H1 (cell line): ENCODE data around the gene ISX. TPM values are rescaled to one million over a fixed set of nuclear protein-coding genes. Genes with fewer than 3 reads are reported as not detected.
A peak's percentile ranks its signal among the peaks of the same experiment; 100 is the strongest.

Experiments
- CTCF ChIA-PET: fragments of 300-600 bp; sonication (Branson Sonifier 250); formaldehyde crosslinking; loops from one replicate; lab custom pipeline; 2021; ENCODE audit not compliant: partially characterized antibody; lab: Charles Lee
- POLR2A ChIA-PET: fragments of 300-600 bp; sonication (Branson Sonifier 250); formaldehyde crosslinking; loops from one replicate; lab custom pipeline; 2021; ENCODE audit warnings: inconsistent platforms; ENCODE audit not compliant: partially characterized antibody; lab: Charles Lee
- DNase-seq, 2 experiments: peaks; one replicate each; pipeline versions ENCODE4 v3.0.0 to v3.0.0-alpha.2; 2010 to 2022; ENCODE audit warnings: low spot score in 2 of 2, low read depth in 1 of 2, mixed read lengths in 1 of 2
- FAIRE-seq: peaks from 2 replicates; lab custom pipeline; 2011; peaks lifted over from hg19 to GRCh38; lab: Jason Lieb, UNC
- H2AFZ ChIP-seq: 2 replicates; pipeline ENCODE4 v1.8.1; 2012; ENCODE audit warnings: low read length, inconsistent platforms
- H2AK5ac ChIP-seq: 2 replicates; pipeline ENCODE4 v1.6.1; 2013; ENCODE audit warnings: low read depth, low read length
- H2BK120ac ChIP-seq: replicated peaks from 2 replicates; pipeline ENCODE3; 2013; ENCODE audit warnings: low read depth, low read length, inconsistent platforms
- H2BK12ac ChIP-seq: 2 replicates; pipeline ENCODE4 v1.6.1; 2013; ENCODE audit warnings: low read depth, low read length
- H2BK15ac ChIP-seq: 2 replicates; pipeline ENCODE4 v1.6.1; 2013; ENCODE audit warnings: low read length
- H2BK20ac ChIP-seq: 2 replicates; pipeline ENCODE4 v1.6.1; 2013; ENCODE audit warnings: low read length
- H2BK5ac ChIP-seq: 2 replicates; pipeline ENCODE4 v1.6.1; 2013; ENCODE audit warnings: low read depth, low read length
- H3K14ac ChIP-seq: 2 replicates; pipeline ENCODE4 v1.6.1; 2013; ENCODE audit warnings: inconsistent platforms; ENCODE audit not compliant: insufficient read length
- H3K18ac ChIP-seq: 2 replicates; pipeline ENCODE4 v1.6.1; 2013; ENCODE audit warnings: low read length; ENCODE audit errors: extremely low read depth
- H3K23ac ChIP-seq: 2 replicates; pipeline ENCODE4 v1.6.1; 2013; ENCODE audit warnings: inconsistent platforms; ENCODE audit not compliant: insufficient read length
- H3K23me2 ChIP-seq: 2 replicates; pipeline ENCODE4 v1.6.1; 2013; ENCODE audit warnings: low read depth, low read length
- H3K27ac ChIP-seq: 2 replicates; pipeline ENCODE4 v1.6.1; 2011; ENCODE audit warnings: low read depth, low read length, inconsistent platforms
- H3K27me3 ChIP-seq, 4 experiments: replicated peaks in 1 of 4; 1 replicate in 1 of 4; 2 replicates in 3 of 4; pipeline versions ENCODE4 v1.6.1 to v1.8.1; 2011 to 2013; ENCODE audit warnings: low read length in 3 of 4, mild to moderate bottlenecking in 3 of 4, inconsistent platforms in 2 of 4, mixed read lengths in 2 of 4, moderate library complexity in 1 of 4; ENCODE audit not compliant: control insufficient read depth in 3 of 4, insufficient read depth in 3 of 4; ENCODE audit errors: extremely low read depth in 1 of 4
- H3K36me3 ChIP-seq, 4 experiments: 2 replicates each; pipeline versions ENCODE4 v1.6.1 to v1.8.1; 2011 to 2013; ENCODE audit warnings: mild to moderate bottlenecking in 4 of 4, low read length in 3 of 4, moderate library complexity in 2 of 4, control low read depth in 1 of 4, inconsistent platforms in 1 of 4; ENCODE audit not compliant: insufficient read depth in 4 of 4, control insufficient read depth in 2 of 4
- H3K4ac ChIP-seq: replicated peaks from 2 replicates; pipeline ENCODE3; 2013; ENCODE audit warnings: low read length, low read depth, mixed read lengths, inconsistent platforms; ENCODE audit not compliant: insufficient read length
- H3K4me1 ChIP-seq, 4 experiments: replicated peaks in 1 of 4; 1 replicate in 1 of 4; 2 replicates in 3 of 4; pipeline versions ENCODE4 v1.6.1 to v1.8.1; 2011 to 2013; ENCODE audit warnings: low read length in 3 of 4, inconsistent platforms in 2 of 4, mixed read lengths in 1 of 4; ENCODE audit not compliant: insufficient read depth in 4 of 4, control insufficient read depth in 3 of 4
- H3K4me2 ChIP-seq, 2 experiments: 2 replicates each; pipeline versions ENCODE4 v1.6.1 to v1.8.1; 2011 to 2013; ENCODE audit warnings: low read depth in 2 of 2, low read length in 2 of 2, control low read depth in 1 of 2, inconsistent platforms in 1 of 2, mild to moderate bottlenecking in 1 of 2; ENCODE audit not compliant: insufficient read depth in 1 of 2
- H3K4me3 ChIP-seq, 4 experiments: fragments of 200-600, 300-600 bp in 1 of 4; sonication (generic), shearing (Covaris generic), sonication (Bioruptor Twin) in 1 of 4; 2 replicates each; pipeline versions ENCODE4 v1.5.1 to v1.8.1; 2011 to 2016; ENCODE audit warnings: low read length in 4 of 4, low read depth in 3 of 4, control low read depth in 2 of 4, inconsistent platforms in 2 of 4, mild to moderate bottlenecking in 2 of 4, mixed read lengths in 1 of 4, moderate library complexity in 1 of 4; ENCODE audit not compliant: insufficient read depth in 2 of 4; ENCODE audit errors: extremely low read depth in 1 of 4
- H3K56ac ChIP-seq: replicated peaks from 2 replicates; pipeline ENCODE3; 2013; ENCODE audit warnings: low read depth, mild to moderate bottlenecking, mixed read lengths, low read length, inconsistent platforms; ENCODE audit not compliant: insufficient read length
- H3K79me1 ChIP-seq: 2 replicates; pipeline ENCODE4 v1.6.1; 2013; ENCODE audit warnings: low read depth, low read length, control low read depth
- H3K79me2 ChIP-seq, 2 experiments: 2 replicates each; pipeline versions ENCODE4 v1.6.1 to v1.8.1; 2012 to 2013; ENCODE audit warnings: low read length in 2 of 2, mild to moderate bottlenecking in 2 of 2, inconsistent platforms in 1 of 2; ENCODE audit not compliant: insufficient read depth in 2 of 2, control insufficient read depth in 1 of 2
- H3K9ac ChIP-seq, 4 experiments: replicated peaks in 1 of 4; 1 replicate in 1 of 4; 2 replicates in 3 of 4; pipeline versions ENCODE4 v1.6.1 to v1.8.1; 2011 to 2013; ENCODE audit warnings: low read depth in 3 of 4, low read length in 3 of 4, control low read depth in 2 of 4, mild to moderate bottlenecking in 2 of 4, moderate library complexity in 2 of 4, inconsistent platforms in 1 of 4; ENCODE audit errors: extremely low read depth in 1 of 4
- H3K9me3 ChIP-seq, 2 experiments: 2 replicates each; pipeline versions ENCODE4 v1.6.1 to v1.8.1; 2012 to 2013; ENCODE audit warnings: mild to moderate bottlenecking in 2 of 2, moderate library complexity in 2 of 2, control low read depth in 1 of 2, inconsistent platforms in 1 of 2, low read depth in 1 of 2, low read length in 1 of 2, mixed read lengths in 1 of 2; ENCODE audit not compliant: insufficient read depth in 2 of 2
- H4K20me1 ChIP-seq, 2 experiments: replicated peaks in 1 of 2; 2 replicates each; pipeline versions ENCODE3 to v1.8.1; 2011 to 2013; ENCODE audit warnings: inconsistent platforms in 2 of 2, low read length in 2 of 2, mild to moderate bottlenecking in 1 of 2; ENCODE audit not compliant: insufficient read depth in 2 of 2, control insufficient read depth in 1 of 2
- H4K5ac ChIP-seq: 2 replicates; pipeline ENCODE4 v1.6.1; 2013; ENCODE audit warnings: low read length, low read depth, mixed read lengths, inconsistent platforms; ENCODE audit not compliant: insufficient read length
- H4K8ac ChIP-seq: 2 replicates; pipeline ENCODE4 v1.8.0; 2013; ENCODE audit warnings: mild to moderate bottlenecking, moderate library complexity, low read length, inconsistent platforms; ENCODE audit not compliant: insufficient read depth; ENCODE audit errors: extremely low read depth
- H4K91ac ChIP-seq: replicated peaks from 2 replicates; pipeline ENCODE3; 2013; ENCODE audit warnings: low read length, mixed read lengths, inconsistent platforms; ENCODE audit not compliant: insufficient read length
- FOSL1 ChIP-seq: IDR thresholded peaks from 2 replicates; pipeline ENCODE4 v1.6.1; 2011; ENCODE audit warnings: mild to moderate bottlenecking, low read depth, low read length, moderate library complexity; ENCODE audit not compliant: insufficient read depth
- WGBS, 2 experiments: shearing (Covaris generic) in 1 of 2; methylation state at CpG; one replicate each; pipeline versions ENCODE4 v1.1.6 to v1.1.7; 2013 to 2015; ENCODE audit warnings: low lambda C conversion rate in 2 of 2, mixed read lengths in 2 of 2, inconsistent platforms in 1 of 2, low coverage in 1 of 2, missing lambda C conversion rate in 1 of 2; ENCODE audit not compliant: insufficient replicate concordance in 2 of 2, insufficient coverage in 1 of 2, insufficient read length in 1 of 2; ENCODE audit errors: extremely low coverage in 1 of 2, missing lambda C conversion rate in 1 of 2; 5-methylcytosine and 5-hydroxymethylcytosine counted together
- polyA plus RNA-seq, 7 experiments: library from polyadenylated mRNA; depleted of rRNA in 3 of 7; stranded (reverse) in 5 of 7; unstranded in 2 of 7; fragments of >200 nt in 5 of 7; fragments of 200-250 nt in 2 of 7; gene quantifications; 1 replicate in 5 of 7; 2 replicates in 1 of 7; 4 replicates in 1 of 7; pipeline versions ENCODE4 v1.2.1 to v1.2.3, GENCODE V29; 2011 to 2013; ENCODE audit warnings: missing spikeins in 2 of 7, mixed read lengths in 2 of 7
- total RNA-seq: library from RNA; stranded (reverse); fragmentation: NEBNext Ultra II Directional; extraction: Animal tissue kit (Norgen Biotek cat#: 25700); gene quantifications from 2 replicates; pipeline ENCODE4 v1.2.1, GENCODE V29; 2021
- TF ChIP-seq, protein P1 (sequence below), 3 experiments: IDR thresholded peaks; 1 replicate in 2 of 3; 2 replicates in 1 of 3; pipeline versions ENCODE4 v1.5.1 to v1.6.1; 2011; ENCODE audit warnings: low read length in 3 of 3, mild to moderate bottlenecking in 3 of 3, inconsistent platforms in 2 of 3, low read depth in 1 of 3, moderate library complexity in 1 of 3; ENCODE audit not compliant: insufficient read depth in 1 of 3; ENCODE audit errors: control extremely low read depth in 1 of 3

ISX gene
- total and polyA plus RNA-seq, 2 of the 8 experiments (the other 6 are each of a cell fraction or from before 2014, with no cell fraction given): not detected

DNA sequence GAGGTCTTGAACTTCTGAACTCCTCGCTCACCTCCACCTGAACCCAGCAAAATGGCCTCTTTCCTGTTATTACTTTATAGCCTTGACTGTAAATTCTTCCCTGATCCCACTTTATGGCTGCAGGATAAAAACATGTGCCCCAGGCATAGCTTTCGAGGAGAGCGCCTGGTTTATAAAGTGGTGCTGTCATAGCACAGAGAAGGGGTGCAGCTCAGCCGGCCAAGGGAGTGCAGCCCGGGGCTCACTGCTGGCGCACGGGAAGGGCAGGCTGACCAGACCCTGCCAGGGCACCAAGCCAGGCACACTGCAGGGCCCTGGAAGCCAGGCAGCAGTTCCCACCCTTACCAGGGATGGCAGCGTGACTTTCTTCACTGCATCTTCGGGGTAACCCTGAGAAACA lies 50.9 kb downstream of the ISX start:
- Histone ChIP-seq H2AK5ac (no peak overlapping the region), H4K20me1 (no peaks in the 10 kb centered on the region), H2AFZ (no peak overlapping the region), H3K9me3 (no peaks in the 10 kb centered on the region), H3K9ac (no peak overlapping the region), H4K8ac (no peak overlapping the region; the same call in 1 of the 2 replicates), H3K14ac (no peak overlapping the region), H3K23ac (no peak overlapping the region), H4K91ac (no peak overlapping the region), H3K4me3 (no peak overlapping the region), H3K4me2 (no peak overlapping the region), H3K56ac (no peak overlapping the region), H3K27ac (no peak overlapping the region), H4K5ac (no peak overlapping the region), H2BK15ac (no peak overlapping the region), H2BK12ac (no peak overlapping the region), H2BK20ac (no peak overlapping the region), H3K23me2 (no peaks in the 10 kb centered on the region), H3K4me1 (no peaks in the 10 kb centered on the region), H3K27me3 (no peaks in the 10 kb centered on the region), H3K79me1 (no peaks in the 10 kb centered on the region), H3K79me2 (no peaks in the 10 kb centered on the region), H2BK5ac (no peak overlapping the region), H3K36me3 (no peaks in the 10 kb centered on the region), H2BK120ac (no peak overlapping the region), H3K18ac (no peak overlapping the region)
- FAIRE-seq: no peak
- ChIA-PET POLR2A (no interaction called here), CTCF (interaction anchor here (0.7 to 4.2 kb wide), 9 partner anchors 8 to 74 kb away, joined by 3 to 21 read pairs (median 4); no protein-coding TSS in a partner anchor)
- WGBS, 2 experiments: 90% methylated on average over 9 of the region's 9 CpGs; no CpG with 5 or more reads in 1 of the 2 experiments
- no peak for TF ChIP-seq FOSL1
- TF ChIP-seq, protein P1, sequence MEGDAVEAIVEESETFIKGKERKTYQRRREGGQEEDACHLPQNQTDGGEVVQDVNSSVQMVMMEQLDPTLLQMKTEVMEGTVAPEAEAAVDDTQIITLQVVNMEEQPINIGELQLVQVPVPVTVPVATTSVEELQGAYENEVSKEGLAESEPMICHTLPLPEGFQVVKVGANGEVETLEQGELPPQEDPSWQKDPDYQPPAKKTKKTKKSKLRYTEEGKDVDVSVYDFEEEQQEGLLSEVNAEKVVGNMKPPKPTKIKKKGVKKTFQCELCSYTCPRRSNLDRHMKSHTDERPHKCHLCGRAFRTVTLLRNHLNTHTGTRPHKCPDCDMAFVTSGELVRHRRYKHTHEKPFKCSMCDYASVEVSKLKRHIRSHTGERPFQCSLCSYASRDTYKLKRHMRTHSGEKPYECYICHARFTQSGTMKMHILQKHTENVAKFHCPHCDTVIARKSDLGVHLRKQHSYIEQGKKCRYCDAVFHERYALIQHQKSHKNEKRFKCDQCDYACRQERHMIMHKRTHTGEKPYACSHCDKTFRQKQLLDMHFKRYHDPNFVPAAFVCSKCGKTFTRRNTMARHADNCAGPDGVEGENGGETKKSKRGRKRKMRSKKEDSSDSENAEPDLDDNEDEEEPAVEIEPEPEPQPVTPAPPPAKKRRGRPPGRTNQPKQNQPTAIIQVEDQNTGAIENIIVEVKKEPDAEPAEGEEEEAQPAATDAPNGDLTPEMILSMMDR (IDR thresholded peaks at IDR 0.05; ENCODE audit: control extremely low read depth in 1 of 3, insufficient read depth in 1 of 3, low read depth in 1 of 3, low read length in 3 of 3): peak in 2 of 3 experiments; percentile 50 to 57; a peak in 2 of 4 replicates
- TF ChIP-seq, all 59 proteins: peak for 1
- no peak for DNase-seq
- H3K4ac ChIP-seq: no peak overlapping the region
